Adrenal gland (tissue), 12 donors: ENCODE measurements around the gene KCNAB2. TPM values are rescaled to one million over a fixed set of nuclear protein-coding genes. Genes with fewer than 3 reads are reported as not detected.

Experiments used
- DNase-seq, 7 donors: peaks; one replicate each; pipeline ENCODE4 v3.0.0-alpha.2; 2019 to 2020
- H3K27ac ChIP-seq, 5 donors: fragments of 200-600 bp; sonication (generic) in 4 of 5; 1 replicate in 3 of 5; 2 replicates in 2 of 5; pipeline versions ENCODE4 v1.5.1 to v1.8.0; 2016 to 2020; ENCODE audit warnings: mild to moderate bottlenecking in 1 of 5
- H3K27me3 ChIP-seq: fragments of 200-600 bp; 2 replicates; pipeline ENCODE4 v1.8.0; 2021
- H3K36me3 ChIP-seq, 2 donors: fragments of 200-600 bp; replicated peaks in 1 of 2; 1 replicate in 1 of 2; 2 replicates in 1 of 2; pipeline versions ENCODE4 v1.5.1 to v1.8.0; 2018 to 2022
- H3K4me1 ChIP-seq, 2 donors: fragments of 200-600 bp; replicated peaks in 1 of 2; 1 replicate in 1 of 2; 2 replicates in 1 of 2; pipeline versions ENCODE4 v1.5.1 to v1.8.0; 2018 to 2021
- H3K4me3 ChIP-seq, 4 donors: fragments of 200-600 bp; sonication (generic) in 3 of 4; one replicate each; pipeline ENCODE4 v1.5.1; 2016 to 2018
- H3K9me3 ChIP-seq, 3 donors: fragments of 200-600 bp; sonication (generic) in 1 of 3; replicated peaks in 1 of 3; 1 replicate in 2 of 3; 2 replicates in 1 of 3; pipeline versions ENCODE4 v1.5.1 to v1.8.0; 2016 to 2021
- CTCF ChIP-seq, 6 experiments: fragments of 450-650 bp in 4 of 6; fragments of 200-600 bp in 2 of 6; sonication (generic) in 1 of 6; IDR thresholded peaks; 1 replicate in 5 of 6; 2 replicates in 1 of 6; pipeline versions ENCODE4 v1.5.1 to v1.8.0; 2016 to 2021; ENCODE audit warnings: antibody characterized with exemption in 6 of 6, mild to moderate bottlenecking in 2 of 6, moderate library complexity in 1 of 6
- POLR2A ChIP-seq, 2 donors: fragments of 450-650 bp; IDR thresholded peaks; one replicate each; pipeline ENCODE4 v1.6.1; 2017; ENCODE audit warnings: antibody characterized with exemption in 2 of 2, mild to moderate bottlenecking in 2 of 2, moderate library complexity in 1 of 2
- WGBS, 4 donors: extraction: QIAGEN DNeasy Blood & Tissue Kit in 2 of 4; methylation state at CpG; one replicate each; pipeline versions ENCODE4 v1.1.5 to v1.1.7; 2013 to 2017; 5-methylcytosine and 5-hydroxymethylcytosine counted together
- intact Hi-C, 2 donors: fragments of 100-400 bp; cut with DNase I; formaldehyde crosslinking; loops; one replicate each; pipeline versions ENCODE4 v1.14.1 to v1.15.0; 2022 to 2023
- polyA plus RNA-seq, 3 donors: library from polyadenylated mRNA; stranded (reverse); fragments of 200-250 nt in 2 of 3; fragments of 350-450 nt in 1 of 3; fragmentation: Illumina TruSeq in 1 of 3; extraction: RNeasy Lipid Tissue Mini Kit (QIAGEN cat#74804) in 1 of 3; gene quantifications; one replicate each; pipeline ENCODE4 v1.2.3, GENCODE V29; 2013 to 2014
- total RNA-seq, 9 donors: library from RNA; depleted of rRNA in 4 of 9; stranded (reverse); fragments of >200 nt in 4 of 9; fragments of 120-200 nt in 1 of 9; fragmentation: NEBNext Ultra II Directional in 1 of 9; extraction: Animal tissue kit (Norgen Biotek cat#: 25700) in 1 of 9; gene quantifications; one replicate each; pipeline versions ENCODE4 v1.1.0 to v1.2.4, GENCODE V29; 2013 to 2023
- donor health status: healthy with polysubstance abuse.
- donor health status: Bipolar disorder and iron deficiency.
- donor health status: DM: yes; HTN: yes; CAD: no.
- donor health status: DM: no; HTN: no; CAD: no.
- donor health status: DM: no; HTN: no; CAD: no.
- donor health status: DM: yes; HTN: yes; CAD: no.

The KCNAB2 gene
- total and polyA plus RNA-seq, 12 donors: 2.2 to 48.0 (median 16.8) TPM

GRCh38 chr1:6044481-6045109 lies 1.1 kb upstream of the KCNAB2 start:
- TF ChIP-seq POLR2A (IDR thresholded peaks at IDR 0.05) (no peak), CTCF (IDR thresholded peaks at IDR 0.05) (no peak)
- no peak overlapping the region for H3K4me3 ChIP-seq
- H3K27me3 ChIP-seq: no peaks in the 10 kb centered on the region
- no peaks in the 10 kb centered on the region for H3K36me3 ChIP-seq
- intact Hi-C loops: no loop called here
- 86 to 92% (median 88%) methylated on average over 11 of the region's 11 CpGs for WGBS, 4 donors
- no peaks in the 10 kb centered on the region for H3K4me1 ChIP-seq
- H3K27ac ChIP-seq: no peak overlapping the region
- H3K9me3 ChIP-seq: no peaks in the 10 kb centered on the region
- no peak for DNase-seq

- Histone ChIP-seq H3K27me3 (no peaks in the 10 kb centered on the region), H3K36me3 (no peaks in the 10 kb centered on the region), H3K4me1 (no peaks in the 10 kb centered on the region), H3K4me3 (no peak overlapping the region), H3K9me3 (no peaks in the 10 kb centered on the region), H3K27ac (no peak overlapping the region)
- 79 to 85% (median 80%) methylated on average over 8 to 9 of the region's 9 CpGs for WGBS, 4 donors
- no peak for DNase-seq
- no peak for TF ChIP-seq CTCF (IDR thresholded peaks at IDR 0.05)
- no peak for TF ChIP-seq POLR2A (IDR thresholded peaks at IDR 0.05)
- intact Hi-C loops: no loop called here
Observed at GRCh38 chr1:6045110-6045502, 582 bp upstream of the KCNAB2 start.

GRCh38 chr1:6046279-6046678 lies 591 bp downstream of the KCNAB2 start:
- H3K36me3 ChIP-seq: no peaks in the 10 kb centered on the region
- DNase-seq: no peak
- no peaks in the 10 kb centered on the region for H3K4me1 ChIP-seq
- intact Hi-C loops: no loop called here
- H3K9me3 ChIP-seq: no peaks in the 10 kb centered on the region
- TF ChIP-seq CTCF (IDR thresholded peaks at IDR 0.05) (no peak), POLR2A (IDR thresholded peaks at IDR 0.05) (no peak)
- no peaks in the 10 kb centered on the region for H3K27me3 ChIP-seq
- 81 to 90% (median 85%) methylated on average over 13 to 14 of the region's 14 CpGs for WGBS, 4 donors
- no peak overlapping the region for H3K27ac ChIP-seq
- H3K4me3 ChIP-seq: no peak overlapping the region

- Histone ChIP-seq H3K36me3 (no peaks in the 10 kb centered on the region), H3K9me3 (no peaks in the 10 kb centered on the region), H3K4me3 (no peak overlapping the region), H3K27ac (peak overlapping the region in 1 of 5 donors; percentile 12), H3K27me3 (no peaks in the 10 kb centered on the region), H3K4me1 (no peaks in the 10 kb centered on the region)
- TF ChIP-seq POLR2A (IDR thresholded peaks at IDR 0.05) (no peak), CTCF (IDR thresholded peaks at IDR 0.05) (no peak)
- WGBS, 4 donors: 88 to 92% (median 89%) methylated on average over 5 to 14 of the region's 14 CpGs
- peak in 1 of 7 donors; percentile 80 for DNase-seq
- intact Hi-C loops: no loop called here
Observed at GRCh38 chr1:6048179-6048867, 2.6 kb downstream of the KCNAB2 start.
